HEK293T (cell line): ENCODE measurements around the gene NKAIN2.
"Not testable (repeated sequence)": the region's sequence is repeated elsewhere in the genome, so short reads cannot be mapped to it uniquely, and the experiment has no call there.

ENCODE experiments used
- CTCF ChIA-PET: fragments of 350-600 bp; formaldehyde crosslinking; extraction: SDS; loops from one replicate; lab custom pipeline; 2021; ENCODE audit warnings: antibody characterized with exemption, inconsistent platforms; lab: Yijun Ruan, JAX
- POLR2A ChIA-PET: fragments of 350-600 bp; formaldehyde crosslinking; extraction: SDS; loops from one replicate; lab custom pipeline; 2020; ENCODE audit warnings: antibody characterized with exemption, inconsistent platforms; lab: Yijun Ruan, JAX
- DNase-seq: peaks from one replicate; pipeline ENCODE4 v3.0.0; 2012; ENCODE audit warnings: mixed read lengths; ENCODE audit errors: extremely low spot score
- ARNT ChIP-seq: fragments of 450-650 bp; IDR thresholded peaks from 2 replicates; pipeline ENCODE4 v1.6.1; 2017; ENCODE audit warnings: mild to moderate bottlenecking
- BHLHE40 ChIP-seq: fragments of 450-650 bp; IDR thresholded peaks from 2 replicates; pipeline ENCODE4 v1.6.1; 2016; ENCODE audit warnings: mild to moderate bottlenecking, moderate library complexity, borderline replicate concordance
- CTBP1 ChIP-seq: fragments of 450-650 bp; IDR thresholded peaks from 2 replicates; pipeline ENCODE4 v1.6.1; 2016; ENCODE audit warnings: borderline replicate concordance
- ELF4 ChIP-seq: fragments of 450-650 bp; IDR thresholded peaks from 2 replicates; pipeline ENCODE4 v1.6.1; 2017; ENCODE audit warnings: antibody characterized with exemption
- FOXA1 ChIP-seq: fragments of 450-650 bp; IDR thresholded peaks from 2 replicates; pipeline ENCODE4 v1.6.1; 2016; ENCODE audit warnings: mild to moderate bottlenecking
- FOXK2 ChIP-seq: fragments of 450-650 bp; IDR thresholded peaks from 2 replicates; pipeline ENCODE4 v1.6.1; 2016; ENCODE audit warnings: mild to moderate bottlenecking
- FOXM1 ChIP-seq: fragments of 450-650 bp; IDR thresholded peaks from 2 replicates; pipeline ENCODE4 v1.6.1; 2017; ENCODE audit warnings: mild to moderate bottlenecking, borderline replicate concordance
- HDGF ChIP-seq: fragments of 450-650 bp; IDR thresholded peaks from 2 replicates; pipeline ENCODE4 v1.6.1; 2017; ENCODE audit warnings: antibody characterized with exemption, borderline replicate concordance
- L3MBTL2 ChIP-seq: fragments of 450-650 bp; conservative IDR thresholded peaks from 2 replicates; pipeline ENCODE4 v1.6.1; 2016; ENCODE audit warnings: mild to moderate bottlenecking
- LEF1 ChIP-seq: fragments of 450-650 bp; IDR thresholded peaks from 2 replicates; pipeline ENCODE4 v1.6.1; 2017; ENCODE audit warnings: mild to moderate bottlenecking, borderline replicate concordance
- NFRKB ChIP-seq: fragments of 450-650 bp; IDR thresholded peaks from 2 replicates; pipeline ENCODE4 v1.6.1; 2016; ENCODE audit warnings: mild to moderate bottlenecking, moderate library complexity
- PKNOX1 ChIP-seq: fragments of 450-650 bp; IDR thresholded peaks from 2 replicates; pipeline ENCODE4 v1.6.1; 2016
- SP1 ChIP-seq: fragments of 450-650 bp; IDR thresholded peaks from 2 replicates; pipeline ENCODE4 v1.6.1; 2017
- SUZ12 ChIP-seq: fragments of 450-650 bp; IDR thresholded peaks from 2 replicates; pipeline ENCODE4 v1.6.1; 2016; ENCODE audit warnings: mild to moderate bottlenecking
- TARDBP ChIP-seq: fragments of 450-650 bp; IDR thresholded peaks from 2 replicates; pipeline ENCODE4 v1.6.1; 2016
- ZNF384 ChIP-seq: fragments of 450-650 bp; IDR thresholded peaks from 2 replicates; pipeline ENCODE4 v1.6.1; 2016

Gene NKAIN2

GRCh38 chr6:124164343-124164742 is 360.7 kb downstream of the NKAIN2 start:
- TF ChIP-seq CTBP1 = no peak
- no peak for TF ChIP-seq HDGF
- no peak for TF ChIP-seq L3MBTL2
- no peak for TF ChIP-seq ARNT
- no peak for TF ChIP-seq ZNF384
- TF ChIP-seq BHLHE40 = no peak
- no peak for TF ChIP-seq ELF4
- CTCF ChIA-PET = no interaction called here
- POLR2A ChIA-PET = no interaction called here
- no peak for DNase-seq

DNA sequence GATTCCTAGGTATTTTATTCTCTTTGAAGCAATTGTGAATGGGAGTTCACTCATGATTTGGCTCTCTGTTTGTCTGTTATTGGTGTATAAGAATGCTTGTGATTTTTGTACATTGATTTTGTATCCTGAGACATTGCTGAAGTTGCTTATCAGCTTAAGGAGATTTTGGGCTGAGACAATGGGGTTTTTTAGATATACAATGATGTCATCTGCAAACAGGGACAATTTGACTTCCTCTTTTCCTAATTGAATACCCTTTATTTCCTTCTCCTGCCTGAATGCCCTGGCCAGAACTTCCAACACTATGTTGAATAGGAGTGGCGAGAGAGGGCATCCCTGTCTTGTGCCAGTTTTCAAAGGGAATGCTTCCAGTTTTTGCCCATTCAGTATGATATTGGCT is 363.6 kb downstream of the NKAIN2 start:
- POLR2A ChIA-PET, CTCF ChIA-PET, DNase-seq: not testable (repeated sequence)

- no peak for TF ChIP-seq TARDBP
- TF ChIP-seq ARNT = no peak
- TF ChIP-seq FOXA1 = no peak
- TF ChIP-seq ZNF384 = no peak
- TF ChIP-seq LEF1 = no peak
- TF ChIP-seq PKNOX1 = no peak
- no peak for TF ChIP-seq ELF4
- no peak for TF ChIP-seq FOXK2
- no peak for TF ChIP-seq SP1
- no peak for TF ChIP-seq HDGF
- no peak for TF ChIP-seq L3MBTL2
- TF ChIP-seq CTBP1 = no peak
- no peak for TF ChIP-seq FOXM1
- no peak for TF ChIP-seq SUZ12
- ChIA-PET CTCF (no interaction called here), POLR2A (no interaction called here)
- DNase-seq = no peak
These were observed 386.6 kb downstream of the NKAIN2 start for GRCh38 chr6:124190256-124190655.

DNA sequence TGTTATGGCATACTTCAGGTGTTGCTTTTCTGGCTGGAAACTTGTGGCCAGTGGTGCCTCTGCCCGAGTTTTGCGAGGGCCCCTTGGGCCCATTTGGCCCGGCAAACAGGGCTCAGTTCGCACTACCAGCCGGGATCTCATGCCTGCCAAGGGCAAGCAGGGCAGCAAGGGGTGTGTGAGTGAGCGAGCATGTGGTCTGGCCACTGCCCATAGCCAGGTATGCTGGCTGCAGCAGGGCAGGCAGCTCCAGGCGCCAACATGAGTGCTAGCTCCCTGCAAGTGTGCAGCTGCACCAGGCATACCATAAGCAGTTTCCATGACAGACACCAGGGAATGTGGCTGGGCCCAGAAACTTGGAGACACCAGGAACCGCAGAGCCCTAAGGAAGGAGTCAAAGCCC is 389.5 kb downstream of the NKAIN2 start:
- DNase-seq = no peak
- ChIA-PET CTCF (no interaction called here), POLR2A (no interaction called here)
- TF ChIP-seq HDGF = no peak
- no peak for TF ChIP-seq L3MBTL2
- no peak for TF ChIP-seq ZNF384
- no peak for TF ChIP-seq BHLHE40
- TF ChIP-seq FOXM1 = no peak
- TF ChIP-seq NFRKB = no peak

- ChIA-PET CTCF (no interaction called here), POLR2A (no interaction called here)
- no peak for DNase-seq
- TF ChIP-seq CTBP1 (no peak), SUZ12 (no peak), TARDBP (no peak), HDGF (no peak), SP1 (no peak), ARNT (no peak), FOXK2 (no peak), FOXM1 (no peak), ELF4 (no peak), NFRKB (no peak), ZNF384 (no peak), BHLHE40 (no peak)
These were observed 393.5 kb downstream of the NKAIN2 start for GRCh38 chr6:124197148-124197547.

DNA sequence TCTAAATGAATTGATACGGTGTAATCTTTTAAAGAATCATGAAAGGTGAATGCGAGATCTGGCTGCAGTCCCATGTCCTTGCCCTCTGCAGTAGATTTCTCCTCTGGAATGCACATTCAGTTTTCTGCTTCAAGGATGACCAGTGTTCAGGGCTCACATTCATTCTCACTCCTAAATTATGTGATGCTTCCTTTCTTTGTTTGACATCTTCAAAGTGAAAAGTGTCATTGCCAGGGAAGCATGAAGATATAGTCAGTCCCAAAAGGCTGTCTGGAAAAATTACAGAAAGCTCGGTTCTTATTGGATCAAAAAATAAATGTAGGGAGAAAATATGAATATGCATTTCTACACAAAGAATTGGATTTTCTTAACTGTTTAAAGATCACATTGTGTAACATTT is 395.6 kb downstream of the NKAIN2 start:
- ChIA-PET POLR2A (no interaction called here), CTCF (no interaction called here)
- no peak for DNase-seq
- TF ChIP-seq ZNF384 (no peak), SP1 (no peak), LEF1 (no peak), ELF4 (no peak), TARDBP (no peak), NFRKB (no peak), ARNT (no peak), PKNOX1 (no peak)

GRCh38 chr6:124200661-124201060 is 397.0 kb downstream of the NKAIN2 start:
- ChIA-PET CTCF (no interaction called here), POLR2A (no interaction called here)
- TF ChIP-seq PKNOX1 (no peak), NFRKB (no peak), HDGF (no peak), ARNT (no peak), SP1 (no peak), TARDBP (no peak), CTBP1 (no peak), ELF4 (no peak), BHLHE40 (no peak)
- no peak for DNase-seq
